Thymus (tissue), 14 donors: ENCODE measurements around the gene ZNF577. TPM values are rescaled to one million over a fixed set of nuclear protein-coding genes. Genes with fewer than 3 reads are reported as not detected.

ENCODE experiments used
- DNase-seq, 9 donors: peaks; one replicate each; pipeline ENCODE4 v3.0.0-alpha.2; 2013; ENCODE audit warnings: low spot score in 9 of 9, low read depth in 6 of 9, missing footprints in 1 of 9
- H3K27ac ChIP-seq, 2 donors: one replicate each; pipeline ENCODE4 v1.5.1; 2013; ENCODE audit warnings: control low read depth in 1 of 2, low read depth in 1 of 2, low read length in 1 of 2, mild to moderate bottlenecking in 1 of 2, moderate library complexity in 1 of 2
- H3K27me3 ChIP-seq, 2 donors: one replicate each; pipeline ENCODE4 v1.5.1; 2013; ENCODE audit warnings: low read length in 1 of 2; ENCODE audit not compliant: control insufficient read depth in 2 of 2, insufficient read depth in 1 of 2
- H3K36me3 ChIP-seq, 2 donors: one replicate each; pipeline ENCODE4 v1.5.1; 2013; ENCODE audit warnings: low read length in 1 of 2, mild to moderate bottlenecking in 1 of 2, moderate library complexity in 1 of 2; ENCODE audit not compliant: control insufficient read depth in 2 of 2, insufficient read depth in 2 of 2
- H3K4me1 ChIP-seq, 2 donors: one replicate each; pipeline ENCODE4 v1.5.1; 2013; ENCODE audit warnings: low read length in 2 of 2; ENCODE audit not compliant: control insufficient read depth in 2 of 2, insufficient read depth in 2 of 2
- H3K4me3 ChIP-seq, 2 donors: one replicate each; pipeline ENCODE4 v1.5.1; 2013; ENCODE audit warnings: low read length in 2 of 2, control low read depth in 1 of 2, mild to moderate bottlenecking in 1 of 2
- H3K9me3 ChIP-seq, 2 donors: one replicate each; pipeline ENCODE4 v1.5.1; 2013; ENCODE audit warnings: low read length in 1 of 2, mild to moderate bottlenecking in 1 of 2; ENCODE audit not compliant: control insufficient read depth in 2 of 2, insufficient read depth in 1 of 2
- WGBS: extraction: QIAGEN DNeasy Blood & Tissue Kit; methylation state at CpG from one replicate; pipeline ENCODE4 v1.1.7; 2013; 5-methylcytosine and 5-hydroxymethylcytosine counted together
- long read RNA-seq, 10 donors: transcript quantifications; one replicate each; lab custom pipeline, GENCODE V29; 2026
- polyA plus RNA-seq: library from polyadenylated mRNA; stranded (reverse); fragments of 200-250 nt; gene quantifications from one replicate; pipeline ENCODE4 v1.2.3, GENCODE V29; 2013
- total RNA-seq: library from RNA; stranded (reverse); fragments of 120-200 nt; gene quantifications from one replicate; pipeline ENCODE4 v1.2.4, GENCODE V29; 2013
- donor health status: healthy.

Gene ZNF577
- total RNA-seq (11.4 TPM), polyA plus RNA-seq (30.2 TPM)
- long read RNA-seq, donor 1: 0 reads
- long read RNA-seq, donor 2, partial matches to known transcripts: 12 of 15 reads
- long read RNA-seq, donor 2, other reads (novel, unspliced or antisense): 0 of 15 reads
- long read RNA-seq, donor 3, partial matches to known transcripts: 0 of 6 reads
- long read RNA-seq, donor 3, other reads (novel, unspliced or antisense): 6 of 6 reads
- long read RNA-seq, donor 4, partial matches to known transcripts: 0 of 1 reads
- long read RNA-seq, donor 4, other reads (novel, unspliced or antisense): 0 of 1 reads
- long read RNA-seq, donor 5, partial matches to known transcripts: 6 of 10 reads
- long read RNA-seq, donor 5, other reads (novel, unspliced or antisense): 0 of 10 reads
- long read RNA-seq, donor 6, partial matches to known transcripts: 6 of 9 reads
- long read RNA-seq, donor 6, other reads (novel, unspliced or antisense): 0 of 9 reads
- long read RNA-seq, donor 7: 0 reads
- long read RNA-seq, donor 8, partial matches to known transcripts: 0 of 1 reads
- long read RNA-seq, donor 8, other reads (novel, unspliced or antisense): 0 of 1 reads
- long read RNA-seq, donor 9, partial matches to known transcripts: 0 of 3 reads
- long read RNA-seq, donor 9, other reads (novel, unspliced or antisense): 0 of 3 reads
- long read RNA-seq, donor 10, partial matches to known transcripts: 0 of 1 reads
- long read RNA-seq, donor 10, other reads (novel, unspliced or antisense): 0 of 1 reads

GRCh38 chr19:51887522-51888498, at the start of gene ZNF577:
TSS of gene ZNF577 (minus strand) at chr19:51887951. CDS start at chr19:51880382, 7,569 bp downstream.
- DNase-seq: peak; percentile 47 to 93 (median 75)
- H3K36me3 ChIP-seq: peaks cover 28 to 31% of the 10 kb centered on the region in 2 donors
- peaks cover 0 to 2% of the 10 kb centered on the region in 2 donors for H3K27me3 ChIP-seq
- WGBS: 20% methylated on average over 56 of the region's 56 CpGs
- H3K27ac ChIP-seq: peak within 1 kb of the TSS; percentile 50 to 76
- peaks cover 22 to 32% of the 10 kb centered on the region in 2 donors for H3K9me3 ChIP-seq
- H3K4me3 ChIP-seq: peak within 1 kb of the TSS; percentile 57 to 60
- peaks cover 0 to 3% of the 10 kb centered on the region in 2 donors for H3K4me1 ChIP-seq

- Histone ChIP-seq H3K4me1 (peaks cover 4 to 7% of the 10 kb centered on the region in 2 donors), H3K27me3 (no peaks in the 10 kb centered on the region), H3K36me3 (peaks cover 24 to 39% of the 10 kb centered on the region in 2 donors), H3K9me3 (peaks cover 8 to 19% of the 10 kb centered on the region in 2 donors), H3K4me3 (no peak overlapping the region), H3K27ac (no peak overlapping the region)
- DNase-seq: no peak
- WGBS: 91% methylated on average over 8 of the region's 8 CpGs
Measured at GRCh38 chr19:51931921-51932320, 44.2 kb upstream of the ZNF577 start.

GRCh38 chr19:51927859-51928258, 40.1 kb upstream of the ZNF577 start:
- no peak for DNase-seq
- peaks cover 7 to 12% of the 10 kb centered on the region in 2 donors for H3K36me3 ChIP-seq
- WGBS: 42% methylated on average over 13 of the region's 13 CpGs
- no peaks in the 10 kb centered on the region for H3K27me3 ChIP-seq
- peaks cover 4 to 7% of the 10 kb centered on the region in 2 donors for H3K4me1 ChIP-seq
- H3K4me3 ChIP-seq: peak overlapping the region; percentile 73 to 76
- H3K9me3 ChIP-seq: peaks cover 2 to 14% of the 10 kb centered on the region in 2 donors
- no peak overlapping the region for H3K27ac ChIP-seq

GRCh38 chr19:51926784-51927741, 39.3 kb upstream of the ZNF577 start, which contains the start of gene ZNF613:
TSS of gene ZNF613 (plus strand) at chr19:51927472. CDS start at chr19:51936221, 8,749 bp downstream.
- H3K27ac ChIP-seq: peak within 1 kb of the TSS; percentile 83 to 85
- H3K27me3 ChIP-seq: no peaks in the 10 kb centered on the region
- peaks cover 5 to 17% of the 10 kb centered on the region in 2 donors for H3K9me3 ChIP-seq
- H3K4me3 ChIP-seq: peak within 1 kb of the TSS; percentile 73 to 76
- peak; percentile 83 to 96 (median 87) for DNase-seq
- peaks cover 5 to 6% of the 10 kb centered on the region in 2 donors for H3K36me3 ChIP-seq
- WGBS: under 1% methylated on average over 52 of the region's 52 CpGs
- H3K4me1 ChIP-seq: peaks cover 4 to 7% of the 10 kb centered on the region in 2 donors

GRCh38 chr19:51926426-51926783, 38.7 kb upstream of the ZNF577 start:
- WGBS: 23% methylated on average over 11 of the region's 11 CpGs
- H3K4me3 ChIP-seq: peak overlapping the region; percentile 73 to 76
- H3K9me3 ChIP-seq: peaks cover 7 to 18% of the 10 kb centered on the region in 2 donors
- no peak for DNase-seq
- peak overlapping the region; percentile 83 to 85 for H3K27ac ChIP-seq
- H3K36me3 ChIP-seq: peaks cover 0 to 5% of the 10 kb centered on the region in 2 donors
- H3K27me3 ChIP-seq: no peaks in the 10 kb centered on the region
- peaks cover 4 to 7% of the 10 kb centered on the region in 2 donors for H3K4me1 ChIP-seq

- Histone ChIP-seq H3K4me1 (no peaks in the 10 kb centered on the region), H3K9me3 (peaks cover 8 to 22% of the 10 kb centered on the region in 2 donors), H3K36me3 (no peaks in the 10 kb centered on the region), H3K4me3 (no peak overlapping the region), H3K27ac (no peak overlapping the region), H3K27me3 (no peaks in the 10 kb centered on the region)
- 95% methylated on average over 8 of the region's 8 CpGs for WGBS
- no peak for DNase-seq
Measured at GRCh38 chr19:51921949-51922348, 34.2 kb upstream of the ZNF577 start.

- 94% methylated on average over 3 of the region's 3 CpGs for WGBS
- no peak for DNase-seq
- no peaks in the 10 kb centered on the region for H3K4me1 ChIP-seq
- no peaks in the 10 kb centered on the region for H3K36me3 ChIP-seq
- no peak overlapping the region for H3K27ac ChIP-seq
- peaks cover 9 to 22% of the 10 kb centered on the region in 2 donors for H3K9me3 ChIP-seq
- H3K27me3 ChIP-seq: no peaks in the 10 kb centered on the region
- H3K4me3 ChIP-seq: no peak overlapping the region
Measured at GRCh38 chr19:51919606-51920005, 31.9 kb upstream of the ZNF577 start.
